Neural progenitor cell (in vitro differentiated cells): ENCODE results near the gene TMEM176A. TPM values are rescaled to one million over a fixed set of nuclear protein-coding genes. Genes with fewer than 3 reads are reported as not detected.

Source experiments
- DNase-seq: peaks from one replicate; pipeline ENCODE4 v3.0.0-alpha.2; 2016; ENCODE audit warnings: low spot score
- H2AFZ ChIP-seq: fragments of 200-600 bp; sonication (generic); replicated peaks from 2 replicates; pipeline ENCODE4 v1.6.1; 2016; ENCODE audit warnings: antibody characterized with exemption
- H3F3A ChIP-seq: fragments of 200-600 bp; sonication (generic); 2 replicates; pipeline ENCODE4 v1.6.1; 2016; ENCODE audit warnings: antibody characterized with exemption, low read depth
- H3K27ac ChIP-seq: fragments of 200-600 bp; sonication (generic); 2 replicates; pipeline ENCODE4 v1.5.1; 2016; ENCODE audit warnings: mild to moderate bottlenecking
- H3K27me3 ChIP-seq: fragments of 200-600 bp; sonication (generic); 2 replicates; pipeline ENCODE4 v1.6.1; 2016; ENCODE audit warnings: mild to moderate bottlenecking, moderate library complexity
- H3K36me3 ChIP-seq: fragments of 200-600 bp; sonication (generic); 2 replicates; pipeline ENCODE4 v1.5.1; 2016
- H3K4me1 ChIP-seq: fragments of 200-600 bp; sonication (generic); 2 replicates; pipeline ENCODE4 v1.6.1; 2016; ENCODE audit warnings: mixed run types
- H3K4me2 ChIP-seq: fragments of 200-600 bp; sonication (generic); 2 replicates; pipeline ENCODE4 v1.6.1; 2016
- H3K4me3 ChIP-seq: fragments of 200-600 bp; sonication (generic); 2 replicates; pipeline ENCODE4 v1.5.1; 2016
- H3K79me2 ChIP-seq: fragments of 200-600 bp; sonication (generic); 2 replicates; pipeline ENCODE4 v1.6.1; 2016; ENCODE audit warnings: low read depth
- H3K9ac ChIP-seq: fragments of 200-600 bp; sonication (generic); 2 replicates; pipeline ENCODE4 v1.6.1; 2016
- H3K9me3 ChIP-seq: fragments of 200-600 bp; sonication (generic); 2 replicates; pipeline ENCODE4 v1.5.1; 2016; ENCODE audit warnings: low read depth
- H4K20me1 ChIP-seq: fragments of 200-600 bp; sonication (generic); 2 replicates; pipeline ENCODE4 v1.6.1; 2016; ENCODE audit warnings: low read depth
- H3K27ac Mint-ChIP-seq: 3 replicates; pipeline ENCODE4 v1.8.0; 2021; ENCODE audit warnings: mixed read lengths
- H3K27me3 Mint-ChIP-seq: 2 replicates; pipeline ENCODE4 v1.8.0; 2022; ENCODE audit warnings: low read depth, mild to moderate bottlenecking, inconsistent platforms, moderate library complexity, mixed read lengths; ENCODE audit not compliant: insufficient read depth
- H3K36me3 Mint-ChIP-seq: 3 replicates; pipeline ENCODE4 v1.8.0; 2021; ENCODE audit warnings: mixed read lengths
- H3K4me1 Mint-ChIP-seq: 3 replicates; pipeline ENCODE4 v1.8.0; 2021; ENCODE audit warnings: mixed read lengths
- H3K4me3 Mint-ChIP-seq: 3 replicates; pipeline ENCODE4 v1.8.0; 2021; ENCODE audit warnings: mild to moderate bottlenecking, moderate library complexity, mixed read lengths
- H3K9me3 Mint-ChIP-seq: 3 replicates; pipeline ENCODE4 v1.8.0; 2020; ENCODE audit warnings: mixed read lengths
- EZH2 ChIP-seq: fragments of 200-600 bp; sonication (generic); IDR thresholded peaks from 2 replicates; pipeline ENCODE4 v1.6.1; 2017; ENCODE audit warnings: antibody characterized with exemption, mild to moderate bottlenecking, moderate library complexity
- EZH2phosphoT487 ChIP-seq: fragments of 200-600 bp; sonication (generic); IDR thresholded peaks from 2 replicates; pipeline ENCODE4 v1.6.1; 2017; ENCODE audit warnings: antibody characterized with exemption
- total RNA-seq: library from RNA; depleted of rRNA; stranded (reverse); fragments of >200 nt; gene quantifications from 2 replicates; pipeline ENCODE4 v1.2.3, GENCODE V29; 2015; ENCODE audit warnings: low replicate concordance
- TF ChIP-seq, protein P1 (sequence below): fragments of 200-600 bp; sonication (generic); IDR thresholded peaks from 2 replicates; pipeline ENCODE4 v1.5.1; 2017; ENCODE audit warnings: antibody characterized with exemption, mild to moderate bottlenecking

Gene TMEM176A
- total RNA-seq, 1 donor from 2014 or later: not detected

DNA sequence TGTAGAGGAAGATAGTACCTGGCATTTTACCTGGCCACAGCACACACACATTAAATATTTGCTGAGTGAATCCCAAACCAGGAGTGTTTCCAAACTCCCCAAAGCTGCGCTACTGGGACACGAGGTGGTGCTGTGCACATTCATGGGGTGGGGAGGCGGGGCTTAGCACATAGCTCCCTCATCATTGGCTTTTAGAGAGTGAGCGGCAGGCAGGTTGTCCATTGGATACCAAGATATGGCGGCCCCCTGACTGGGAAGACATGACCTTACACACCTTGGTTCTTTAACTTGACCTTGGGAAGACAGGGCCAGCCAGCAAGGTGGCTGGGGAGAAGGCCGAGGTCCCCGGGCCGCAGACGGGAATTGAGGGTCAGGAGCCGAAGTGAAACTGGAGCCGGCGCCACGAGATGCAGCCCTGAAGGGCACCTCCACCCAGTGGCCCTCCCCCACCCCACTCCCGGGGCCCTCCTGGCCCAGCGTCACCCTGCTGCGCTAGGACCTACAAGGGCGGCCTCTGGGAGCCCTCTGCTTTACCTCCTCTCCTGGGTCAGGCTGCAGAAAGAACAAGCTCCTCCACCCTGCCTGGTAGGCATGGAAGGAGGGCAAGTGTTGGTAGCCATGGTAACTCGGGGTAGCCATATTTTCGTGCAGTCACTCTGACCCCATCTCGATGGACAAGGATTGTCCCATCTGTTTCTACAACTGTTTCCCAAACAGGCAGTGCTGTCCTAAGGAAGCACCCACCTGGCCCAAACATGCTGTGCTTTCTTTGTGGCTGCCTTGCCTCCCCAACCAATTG lies 24.0 kb downstream of the TMEM176A start:
- H3K27me3 ChIP-seq: no peaks in the 10 kb centered on the region
- Mint-ChIP-seq H3K9me3 (no peaks in the 10 kb centered on the region), H3K4me3 (no peak overlapping the region), H3K27ac (no peak overlapping the region), H3K36me3 (no peaks in the 10 kb centered on the region), H3K4me1 (no peaks in the 10 kb centered on the region), H3K27me3 (peaks cover 14% of the 10 kb centered on the region)
- no peak overlapping the region for H2AFZ ChIP-seq
- H4K20me1 ChIP-seq: no peaks in the 10 kb centered on the region
- H3K27ac ChIP-seq: no peak overlapping the region
- DNase-seq: no peak
- H3K36me3 ChIP-seq: no peaks in the 10 kb centered on the region
- peaks cover 3% of the 10 kb centered on the region for H3K9me3 ChIP-seq
- TF ChIP-seq EZH2: no peak
- no peak overlapping the region for H3K9ac ChIP-seq
- no peaks in the 10 kb centered on the region for H3K4me1 ChIP-seq
- no peak overlapping the region for H3K4me2 ChIP-seq
- H3F3A ChIP-seq: no peaks in the 10 kb centered on the region
- no peak overlapping the region for H3K4me3 ChIP-seq
- no peaks in the 10 kb centered on the region for H3K79me2 ChIP-seq

DNA sequence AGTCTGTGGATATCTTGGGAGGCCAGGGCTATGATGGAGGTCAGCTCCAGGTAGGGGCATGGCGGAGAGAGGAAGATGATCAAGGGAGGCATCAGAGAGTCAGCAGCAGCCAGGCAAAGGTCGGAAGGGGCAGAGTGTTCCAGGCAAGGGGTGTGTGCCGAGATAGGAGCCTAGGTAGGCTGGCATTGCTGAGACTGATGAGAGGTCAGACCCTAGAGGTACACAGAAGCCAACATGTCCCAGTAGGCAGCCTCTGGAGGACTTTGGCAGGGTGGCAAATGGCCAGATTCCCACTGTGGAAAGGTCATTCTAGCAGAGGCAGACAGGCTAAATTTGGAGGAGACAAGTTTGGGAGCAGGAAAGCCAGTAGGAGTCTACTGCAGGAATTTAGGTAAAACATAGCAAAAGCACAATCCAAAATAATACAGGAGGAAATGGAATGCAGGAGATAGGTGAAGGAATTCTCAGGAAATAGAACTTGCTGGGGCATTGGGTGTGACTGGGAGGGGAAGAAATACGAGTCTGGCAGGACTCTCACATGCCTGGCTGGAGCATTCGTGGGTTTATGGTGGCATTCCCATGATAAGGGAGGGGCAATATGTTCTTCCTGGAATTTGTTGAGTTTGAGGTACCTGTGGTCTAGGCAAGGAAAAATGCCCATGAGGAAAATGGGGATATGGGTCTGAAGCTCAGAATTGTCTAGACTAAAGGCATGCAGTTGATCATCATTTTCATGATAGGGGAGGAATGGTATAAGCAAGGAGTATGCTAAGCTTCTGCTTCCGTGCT lies 25.7 kb downstream of the TMEM176A start:
- H3K27me3 ChIP-seq: no peaks in the 10 kb centered on the region
- H3K4me1 Mint-ChIP-seq: peaks cover 4% of the 10 kb centered on the region

DNA sequence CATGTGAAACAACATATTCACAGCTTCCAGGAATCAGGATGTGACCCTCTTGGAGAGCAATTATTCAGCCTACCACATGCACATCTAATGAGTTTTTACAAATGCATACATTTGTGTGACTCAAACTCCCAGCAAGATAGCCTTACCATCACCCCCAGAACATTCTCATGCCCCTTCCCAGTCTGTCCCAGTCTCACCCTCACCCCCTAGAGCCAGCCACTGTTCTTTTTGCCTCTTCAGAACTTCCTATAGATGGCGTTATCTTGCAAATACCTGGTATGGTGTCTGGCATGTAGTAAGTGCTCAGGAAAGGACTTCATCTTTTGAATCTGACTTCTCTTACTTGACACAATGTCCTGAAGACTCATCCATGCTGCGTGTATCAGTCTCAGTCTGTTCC lies 27.8 kb downstream of the TMEM176A start:
- Histone ChIP-seq H3K9ac (no peak overlapping the region), H3K79me2 (no peaks in the 10 kb centered on the region), H3K36me3 (no peaks in the 10 kb centered on the region), H2AFZ (no peak overlapping the region), H3F3A (no peaks in the 10 kb centered on the region), H3K4me3 (no peak overlapping the region), H3K4me2 (no peak overlapping the region), H3K9me3 (no peaks in the 10 kb centered on the region), H3K27me3 (no peaks in the 10 kb centered on the region), H3K27ac (no peak overlapping the region), H3K4me1 (peaks cover 10% of the 10 kb centered on the region), H4K20me1 (no peaks in the 10 kb centered on the region)
- TF ChIP-seq, protein P1, sequence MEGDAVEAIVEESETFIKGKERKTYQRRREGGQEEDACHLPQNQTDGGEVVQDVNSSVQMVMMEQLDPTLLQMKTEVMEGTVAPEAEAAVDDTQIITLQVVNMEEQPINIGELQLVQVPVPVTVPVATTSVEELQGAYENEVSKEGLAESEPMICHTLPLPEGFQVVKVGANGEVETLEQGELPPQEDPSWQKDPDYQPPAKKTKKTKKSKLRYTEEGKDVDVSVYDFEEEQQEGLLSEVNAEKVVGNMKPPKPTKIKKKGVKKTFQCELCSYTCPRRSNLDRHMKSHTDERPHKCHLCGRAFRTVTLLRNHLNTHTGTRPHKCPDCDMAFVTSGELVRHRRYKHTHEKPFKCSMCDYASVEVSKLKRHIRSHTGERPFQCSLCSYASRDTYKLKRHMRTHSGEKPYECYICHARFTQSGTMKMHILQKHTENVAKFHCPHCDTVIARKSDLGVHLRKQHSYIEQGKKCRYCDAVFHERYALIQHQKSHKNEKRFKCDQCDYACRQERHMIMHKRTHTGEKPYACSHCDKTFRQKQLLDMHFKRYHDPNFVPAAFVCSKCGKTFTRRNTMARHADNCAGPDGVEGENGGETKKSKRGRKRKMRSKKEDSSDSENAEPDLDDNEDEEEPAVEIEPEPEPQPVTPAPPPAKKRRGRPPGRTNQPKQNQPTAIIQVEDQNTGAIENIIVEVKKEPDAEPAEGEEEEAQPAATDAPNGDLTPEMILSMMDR: no peak
- TF ChIP-seq EZH2 (no peak), EZH2phosphoT487 (no peak)
- H3K27ac Mint-ChIP-seq: no peak overlapping the region
- H3K4me3 Mint-ChIP-seq: no peak overlapping the region
- peaks cover 4% of the 10 kb centered on the region for H3K4me1 Mint-ChIP-seq
- no peak for DNase-seq
- no peaks in the 10 kb centered on the region for H3K9me3 Mint-ChIP-seq
- H3K36me3 Mint-ChIP-seq: no peaks in the 10 kb centered on the region
- H3K27me3 Mint-ChIP-seq: peaks cover 14% of the 10 kb centered on the region

More for the DNA sequence above, 25.7 kb downstream of the TMEM176A start:
- Histone ChIP-seq H2AFZ (no peak overlapping the region), H3K36me3 (no peaks in the 10 kb centered on the region), H4K20me1 (no peaks in the 10 kb centered on the region), H3K4me3 (no peak overlapping the region), H3K79me2 (no peaks in the 10 kb centered on the region), H3K4me2 (no peak overlapping the region), H3K9ac (no peak overlapping the region), H3K4me1 (peaks cover 10% of the 10 kb centered on the region), H3F3A (no peaks in the 10 kb centered on the region), H3K9me3 (peaks cover 3% of the 10 kb centered on the region), H3K27ac (no peak overlapping the region)
- no peaks in the 10 kb centered on the region for H3K36me3 Mint-ChIP-seq
- TF ChIP-seq, protein P1: no peak
- TF ChIP-seq EZH2 (no peak), EZH2phosphoT487 (no peak)
- H3K27ac Mint-ChIP-seq: no peak overlapping the region
- H3K27me3 Mint-ChIP-seq: peaks cover 13% of the 10 kb centered on the region
- no peak overlapping the region for H3K4me3 Mint-ChIP-seq
- no peaks in the 10 kb centered on the region for H3K9me3 Mint-ChIP-seq
- DNase-seq: no peak
